GM12873 (cell line): ENCODE data around the gene PPP1R1B.

Experiments used
- TF ChIP-seq, protein P1 (sequence below): IDR thresholded peaks from 2 replicates; pipeline ENCODE4 v1.5.1; 2012; ENCODE audit warnings: low read depth, mild to moderate bottlenecking, moderate library complexity, low read length, control low read depth; ENCODE audit not compliant: insufficient read depth; ENCODE audit errors: missing control alignments

Gene PPP1R1B

DNA sequence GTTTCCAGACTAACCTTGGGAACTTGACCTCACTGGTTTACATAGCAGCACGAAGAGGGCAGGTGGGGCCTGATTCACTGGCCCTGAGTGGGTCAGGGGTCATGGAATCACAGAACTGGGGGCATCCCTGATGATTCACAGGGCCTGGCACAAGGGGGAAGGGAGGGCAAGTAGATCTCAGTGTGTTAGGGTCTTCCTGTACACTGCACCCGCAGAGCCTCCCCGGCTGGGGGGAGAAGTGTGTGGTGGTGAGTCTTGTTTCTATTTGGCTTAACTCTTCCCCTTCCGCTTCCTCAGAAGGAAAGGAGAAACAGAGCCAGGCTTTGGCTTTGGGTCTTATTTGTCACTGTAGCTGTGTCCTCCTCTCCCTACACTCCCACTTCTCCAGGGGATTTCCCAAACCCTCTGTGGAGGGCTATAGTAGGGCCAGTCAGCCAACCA is 13.9 kb downstream of the PPP1R1B start:
- TF ChIP-seq, protein P1, sequence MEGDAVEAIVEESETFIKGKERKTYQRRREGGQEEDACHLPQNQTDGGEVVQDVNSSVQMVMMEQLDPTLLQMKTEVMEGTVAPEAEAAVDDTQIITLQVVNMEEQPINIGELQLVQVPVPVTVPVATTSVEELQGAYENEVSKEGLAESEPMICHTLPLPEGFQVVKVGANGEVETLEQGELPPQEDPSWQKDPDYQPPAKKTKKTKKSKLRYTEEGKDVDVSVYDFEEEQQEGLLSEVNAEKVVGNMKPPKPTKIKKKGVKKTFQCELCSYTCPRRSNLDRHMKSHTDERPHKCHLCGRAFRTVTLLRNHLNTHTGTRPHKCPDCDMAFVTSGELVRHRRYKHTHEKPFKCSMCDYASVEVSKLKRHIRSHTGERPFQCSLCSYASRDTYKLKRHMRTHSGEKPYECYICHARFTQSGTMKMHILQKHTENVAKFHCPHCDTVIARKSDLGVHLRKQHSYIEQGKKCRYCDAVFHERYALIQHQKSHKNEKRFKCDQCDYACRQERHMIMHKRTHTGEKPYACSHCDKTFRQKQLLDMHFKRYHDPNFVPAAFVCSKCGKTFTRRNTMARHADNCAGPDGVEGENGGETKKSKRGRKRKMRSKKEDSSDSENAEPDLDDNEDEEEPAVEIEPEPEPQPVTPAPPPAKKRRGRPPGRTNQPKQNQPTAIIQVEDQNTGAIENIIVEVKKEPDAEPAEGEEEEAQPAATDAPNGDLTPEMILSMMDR = no peak

GRCh38 chr17:39641097-39641496 is 14.3 kb downstream of the PPP1R1B start:
- TF ChIP-seq, protein P1 = no peak

DNA sequence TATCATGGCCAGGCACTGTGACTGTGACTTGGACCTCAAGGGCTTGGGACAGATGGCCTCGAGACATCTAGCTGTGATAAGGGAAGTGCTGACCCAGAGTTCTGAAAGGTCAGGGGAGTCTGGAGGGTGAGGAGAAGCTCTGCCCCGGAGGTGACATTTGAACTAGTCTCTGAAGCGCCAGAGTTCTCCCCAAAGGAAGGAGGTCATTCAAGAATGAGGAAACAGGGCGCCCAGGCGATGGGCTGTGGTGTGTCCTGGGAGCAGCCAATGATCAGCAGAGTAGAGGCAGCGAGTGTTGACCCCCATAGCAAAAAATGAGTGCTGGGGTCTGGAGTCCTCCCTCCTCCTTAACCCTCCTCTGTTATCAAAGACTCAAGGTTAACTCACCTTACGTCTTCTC is 15.1 kb downstream of the PPP1R1B start:
- TF ChIP-seq, protein P1 = no peak

GRCh38 chr17:39642291-39643074 is 15.7 kb downstream of the PPP1R1B start:
- TF ChIP-seq, protein P1 = no peak

DNA sequence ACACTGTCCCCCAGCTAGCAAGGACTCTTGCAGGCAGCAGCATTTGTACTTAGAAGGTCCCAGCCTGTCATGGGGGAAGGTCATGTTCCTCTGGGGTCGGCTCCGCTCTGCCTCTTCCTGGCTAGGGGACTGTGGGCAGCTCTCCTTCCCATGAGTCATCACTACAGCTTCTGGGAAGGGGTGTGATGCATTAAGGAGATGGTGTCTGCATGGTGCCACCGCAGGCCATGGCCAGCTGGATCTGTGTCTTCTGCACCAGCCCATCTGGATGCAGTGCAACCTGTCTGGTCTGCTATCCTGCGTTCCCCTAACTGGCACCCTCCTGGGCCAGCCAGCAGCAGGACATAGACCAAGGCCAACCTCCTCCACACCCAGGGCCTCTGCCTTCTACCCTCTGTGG is 16.5 kb downstream of the PPP1R1B start:
- TF ChIP-seq, protein P1 = no peak

DNA sequence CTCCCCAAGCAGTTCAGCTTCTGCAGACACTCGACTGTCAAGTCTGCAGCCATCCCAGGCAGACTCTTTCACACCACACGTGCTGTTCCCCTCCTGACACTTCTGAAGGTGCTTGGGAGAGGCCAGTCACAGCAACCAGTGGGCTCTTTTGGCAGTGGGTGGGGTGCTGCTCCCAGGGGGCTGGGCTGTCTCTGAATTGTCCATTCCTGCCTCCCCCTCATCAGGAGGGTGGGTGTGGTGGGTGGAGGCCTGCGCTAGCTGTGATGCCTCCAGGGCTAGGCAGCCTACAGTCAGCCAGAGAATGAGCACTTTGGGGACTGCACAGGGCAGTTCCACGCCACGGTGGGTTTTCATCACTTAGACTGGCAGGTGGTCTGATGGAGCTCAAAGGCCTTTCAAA is 20.5 kb downstream of the PPP1R1B start:
- TF ChIP-seq, protein P1 = no peak

GRCh38 chr17:39648616-39649366 is 22.0 kb downstream of the PPP1R1B start:
- TF ChIP-seq, protein P1 = no peak
